Breast epithelium (tissue), 3 donors: Measurements from ENCODE around the gene TRNP1.

ENCODE experiments used
- POLR2A ChIP-seq: fragments of 450-650 bp; IDR thresholded peaks from one replicate; pipeline ENCODE4 v1.6.1; 2016; ENCODE audit warnings: antibody characterized with exemption, mild to moderate bottlenecking, moderate library complexity
- POLR2AphosphoS5 ChIP-seq, 3 donors: sonication (generic); formaldehyde crosslinking; IDR thresholded peaks; one replicate each; pipeline ENCODE4 v1.6.1; 2017; ENCODE audit warnings: antibody characterized with exemption in 3 of 3
- TF ChIP-seq, protein P1 (sequence below), 3 donors: fragments of 450-650 bp; IDR thresholded peaks; one replicate each; pipeline ENCODE4 v1.5.1; 2016 to 2017; ENCODE audit warnings: antibody characterized with exemption in 3 of 3, mild to moderate bottlenecking in 3 of 3, moderate library complexity in 3 of 3

DNA sequence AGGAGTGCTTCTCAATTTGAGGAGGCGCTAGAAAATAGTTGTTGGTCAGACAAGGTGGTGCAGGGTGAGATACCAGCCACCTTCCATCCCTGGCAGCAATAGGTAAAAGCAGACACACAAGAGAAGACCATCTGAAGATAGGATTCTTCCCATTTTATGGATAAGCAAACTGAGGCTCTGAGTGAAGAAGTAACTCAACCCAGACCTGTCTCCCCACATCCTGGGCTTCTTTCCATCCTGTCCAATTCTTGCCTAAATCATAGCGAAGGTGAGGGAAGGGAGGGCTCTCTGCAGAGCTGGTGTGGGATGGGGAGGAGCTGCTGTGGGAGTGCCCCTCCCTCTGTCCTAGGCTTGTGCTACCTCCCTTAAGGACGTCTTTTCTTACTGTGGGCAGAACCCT is 21.9 kb upstream of the TRNP1 start:
- TF ChIP-seq, protein P1, sequence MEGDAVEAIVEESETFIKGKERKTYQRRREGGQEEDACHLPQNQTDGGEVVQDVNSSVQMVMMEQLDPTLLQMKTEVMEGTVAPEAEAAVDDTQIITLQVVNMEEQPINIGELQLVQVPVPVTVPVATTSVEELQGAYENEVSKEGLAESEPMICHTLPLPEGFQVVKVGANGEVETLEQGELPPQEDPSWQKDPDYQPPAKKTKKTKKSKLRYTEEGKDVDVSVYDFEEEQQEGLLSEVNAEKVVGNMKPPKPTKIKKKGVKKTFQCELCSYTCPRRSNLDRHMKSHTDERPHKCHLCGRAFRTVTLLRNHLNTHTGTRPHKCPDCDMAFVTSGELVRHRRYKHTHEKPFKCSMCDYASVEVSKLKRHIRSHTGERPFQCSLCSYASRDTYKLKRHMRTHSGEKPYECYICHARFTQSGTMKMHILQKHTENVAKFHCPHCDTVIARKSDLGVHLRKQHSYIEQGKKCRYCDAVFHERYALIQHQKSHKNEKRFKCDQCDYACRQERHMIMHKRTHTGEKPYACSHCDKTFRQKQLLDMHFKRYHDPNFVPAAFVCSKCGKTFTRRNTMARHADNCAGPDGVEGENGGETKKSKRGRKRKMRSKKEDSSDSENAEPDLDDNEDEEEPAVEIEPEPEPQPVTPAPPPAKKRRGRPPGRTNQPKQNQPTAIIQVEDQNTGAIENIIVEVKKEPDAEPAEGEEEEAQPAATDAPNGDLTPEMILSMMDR (IDR thresholded peaks at IDR 0.05): no peak
- TF ChIP-seq POLR2A (no peak), POLR2AphosphoS5 (IDR thresholded peaks at IDR 0.05) (no peak)
